Motor neuron (in vitro differentiated cells): ENCODE measurements around the gene DNAJC8. TPM values are rescaled to one million over a fixed set of nuclear protein-coding genes. Genes with fewer than 3 reads are reported as not detected.

Experiments used
- ATAC-seq, 8 experiments: fragments of 200-7000 bp; cut with Tn5 transposase; replicated peaks in 6 of 8; 2 replicates each; pipeline ENCODE4 v1.8.0; 2021; ENCODE audit warnings: mild to moderate bottlenecking in 8 of 8, moderate library complexity in 8 of 8
- H3K27ac ChIP-seq, 2 donors: fragments of 250-450 bp; sonication (Bioruptor Pico); 2 replicates each; pipeline ENCODE4 v1.9.0; 2021; ENCODE audit warnings: antibody characterized with exemption in 2 of 2, mild to moderate bottlenecking in 2 of 2, moderate library complexity in 1 of 2
- H3K4me1 ChIP-seq, 2 donors: fragments of 250-450 bp; sonication (Bioruptor Pico); replicated peaks in 1 of 2; 2 replicates each; pipeline ENCODE4 v1.6.1; 2021; ENCODE audit warnings: antibody characterized with exemption in 2 of 2, mild to moderate bottlenecking in 2 of 2, moderate library complexity in 1 of 2
- H3K4me3 ChIP-seq, 5 donors: fragments of 250-450 bp; sonication (Bioruptor Pico); 2 replicates each; pipeline ENCODE4 v1.9.0; 2021; ENCODE audit warnings: antibody characterized with exemption in 5 of 5, mild to moderate bottlenecking in 5 of 5, moderate library complexity in 4 of 5
- WGBS, 10 experiments: fragments of 450-650 bp; shearing (Covaris generic); methylation state at CpG; one replicate each; pipeline ENCODE4 v1.0.0; 2022; 5-methylcytosine and 5-hydroxymethylcytosine counted together
- in situ Hi-C, 9 experiments: fragments of 400-800 bp; cut with MboI; loops; one replicate each; pipeline ENCODE4 v1.15.0; 2021; ENCODE audit warnings: low sequenced_read_pairs in 9 of 9, low pct_unique_long_range_greater_than_20kb in 2 of 9; ENCODE audit not compliant: unreplicated experiment in 9 of 9
- total RNA-seq, 8 experiments: library from RNA; unstranded; fragments of 300-600 nt; gene quantifications; 2 replicates each; pipeline versions ENCODE4 v1.2.3 to v1.2.4, GENCODE V29; 2022

Gene DNAJC8
- total RNA-seq, 8 experiments from 2014 or later = 98.2 to 153 (median 105) TPM

GRCh38 chr1:28248273-28249012 lies 15.6 kb upstream of the DNAJC8 start:
- 0 to 13% (median 2%) methylated on average over 2 to 11 of the region's 12 CpGs; no CpG with 5 or more reads in 1 of the 10 experiments for WGBS, 10 experiments
- ATAC-seq = peak; percentile 7 to 43 (median 12)
- H3K4me3 ChIP-seq = peak overlapping the region in 4 of 5 donors; percentile 3 to 21 (median 12)
- in situ Hi-C loops = no loop called here
- peak overlapping the region in 1 of 2 donors; percentile 0 for H3K27ac ChIP-seq
- peaks cover 7 to 13% of the 10 kb centered on the region in 2 donors for H3K4me1 ChIP-seq

GRCh38 chr1:28247612-28248272 lies 14.9 kb upstream of the DNAJC8 start:
- no peak overlapping the region for H3K27ac ChIP-seq

GRCh38 chr1:28246427-28246832 lies 13.6 kb upstream of the DNAJC8 start:
- no peak for ATAC-seq
- 0 to 77% (median 40%) methylated on average over 2 to 11 of the region's 11 CpGs for WGBS, 10 experiments
- no peak overlapping the region for H3K27ac ChIP-seq
- peak overlapping the region; percentile 36 to 61 (median 46) for H3K4me3 ChIP-seq
- peaks cover 7 to 13% of the 10 kb centered on the region in 2 donors for H3K4me1 ChIP-seq
- in situ Hi-C loops = no loop called here

More at GRCh38 chr1:28247612-28248272, 14.9 kb upstream of the DNAJC8 start:
- Histone ChIP-seq H3K4me3 (peak overlapping the region in 3 of 5 donors; percentile 17 to 51 (median 20)), H3K4me1 (peaks cover 7 to 13% of the 10 kb centered on the region in 2 donors)
- WGBS, 10 experiments = 20 to 82% (median 64%) methylated on average over 1 to 11 of the region's 11 CpGs
- in situ Hi-C loops = no loop called here
- ATAC-seq = no peak

GRCh38 chr1:28244549-28245251 lies 11.9 kb upstream of the DNAJC8 start:
- no peak for ATAC-seq
- H3K4me3 ChIP-seq = no peak overlapping the region
- H3K4me1 ChIP-seq = peaks cover 7 to 11% of the 10 kb centered on the region in 2 donors
- in situ Hi-C loops = no loop called here
- H3K27ac ChIP-seq = no peak overlapping the region
- WGBS, 10 experiments = 72 to 100% (median 94%) methylated on average over 1 to 12 of the region's 13 CpGs; no CpG with 5 or more reads in 1 of the 10 experiments

GRCh38 chr1:28243685-28244311 lies 11.0 kb upstream of the DNAJC8 start:
- ATAC-seq = no peak
- WGBS, 10 experiments = 82 to 100% (median 100%) methylated on average over 1 to 2 of the region's 2 CpGs; no CpG with 5 or more reads in 5 of the 10 experiments
- H3K4me3 ChIP-seq = no peak overlapping the region
- in situ Hi-C loops = no loop called here
- no peak overlapping the region for H3K27ac ChIP-seq
- H3K4me1 ChIP-seq = peaks cover 2% of the 10 kb centered on the region in 2 donors

- Histone ChIP-seq H3K4me3 (no peak overlapping the region), H3K27ac (no peak overlapping the region), H3K4me1 (peaks cover 6 to 8% of the 10 kb centered on the region in 2 donors)
- 65 to 100% (median 93%) methylated on average over 1 to 10 of the region's 10 CpGs; no CpG with 5 or more reads in 1 of the 10 experiments for WGBS, 10 experiments
- ATAC-seq = no peak
- in situ Hi-C loops = no loop called here
Observed at GRCh38 chr1:28241638-28242241, 8.9 kb upstream of the DNAJC8 start.

GRCh38 chr1:28240024-28240423 lies 7.2 kb upstream of the DNAJC8 start:
- 70 to 100% (median 97%) methylated on average over 2 to 4 of the region's 4 CpGs; no CpG with 5 or more reads in 5 of the 10 experiments for WGBS, 10 experiments
- H3K27ac ChIP-seq = no peak overlapping the region
- no peak for ATAC-seq
- peaks cover 6 to 12% of the 10 kb centered on the region in 2 donors for H3K4me1 ChIP-seq
- no peak overlapping the region for H3K4me3 ChIP-seq
- in situ Hi-C loops = no loop called here

GRCh38 chr1:28239004-28239403 lies 6.2 kb upstream of the DNAJC8 start:
- Histone ChIP-seq H3K27ac (no peak overlapping the region), H3K4me3 (no peak overlapping the region), H3K4me1 (peaks cover 6 to 12% of the 10 kb centered on the region in 2 donors)
- 67 to 100% (median 94%) methylated on average over 1 to 2 of the region's 2 CpGs; no CpG with 5 or more reads in 3 of the 10 experiments for WGBS, 10 experiments
- ATAC-seq = no peak
- in situ Hi-C loops = no loop called here

- ATAC-seq = no peak
- WGBS, 10 experiments = 9 to 48% (median 28%) methylated on average over 2 to 16 of the region's 20 CpGs; no CpG with 5 or more reads in 1 of the 10 experiments
- Histone ChIP-seq H3K27ac (peak overlapping the region; percentile 76 to 86), H3K4me1 (peaks cover 11 to 15% of the 10 kb centered on the region in 2 donors), H3K4me3 (peak overlapping the region; percentile 76 to 96 (median 88))
- in situ Hi-C loops = no loop called here
Observed at GRCh38 chr1:28236656-28237322, 4.0 kb upstream of the DNAJC8 start.

GRCh38 chr1:28235755-28236655 lies 3.2 kb upstream of the DNAJC8 start, which contains the start of gene ATP5IF1:
TSS of gene ATP5IF1 (plus strand) at chr1:28236124. CDS start at chr1:28236184, 60 bp downstream.
- peak within 1 kb of the TSS; percentile 76 to 96 (median 88) for H3K4me3 ChIP-seq
- H3K4me1 ChIP-seq = peaks cover 12 to 17% of the 10 kb centered on the region in 2 donors
- peak within 1 kb of the TSS; percentile 76 to 86 for H3K27ac ChIP-seq
- in situ Hi-C loops = no loop called here
- ATAC-seq = peak; percentile 90 to 97 (median 96)
- WGBS, 10 experiments = 0 to 6% (median 1%) methylated on average over 1 to 49 of the region's 60 CpGs; no CpG with 5 or more reads in 4 of the 10 experiments

- Histone ChIP-seq H3K4me3 (peak overlapping the region in 4 of 5 donors; percentile 78 to 99 (median 86)), H3K4me1 (peaks cover 12 to 17% of the 10 kb centered on the region in 2 donors), H3K27ac (no peak overlapping the region)
- WGBS, 10 experiments = 39 to 90% (median 67%) methylated on average over 3 to 14 of the region's 14 CpGs; no CpG with 5 or more reads in 1 of the 10 experiments
- ATAC-seq = no peak
- in situ Hi-C loops = no loop called here
Observed at GRCh38 chr1:28233264-28233606, 406 bp upstream of the DNAJC8 start.
